H1 (cell line): ENCODE data around the gene CATSPERD. TPM values are rescaled to one million over a fixed set of nuclear protein-coding genes. Genes with fewer than 3 reads are reported as not detected.

Experiments used
- BCL11A ChIP-seq, 2 experiments: IDR thresholded peaks; one replicate each; pipeline ENCODE4 v1.6.1; 2011; ENCODE audit warnings: low read depth in 2 of 2, low read length in 2 of 2, mild to moderate bottlenecking in 2 of 2
- CBX5 ChIP-seq: fragments of 300-800, 300-1000 bp; sonication (generic); IDR thresholded peaks from 2 replicates; pipeline ENCODE4 v1.7.1; 2016; ENCODE audit warnings: antibody characterized with exemption, low read length, low read depth
- SP2 ChIP-seq: IDR thresholded peaks from 2 replicates; pipeline ENCODE4 v1.6.1; 2012; ENCODE audit warnings: mild to moderate bottlenecking, low read length, inconsistent platforms
- TCF12 ChIP-seq: IDR thresholded peaks from 2 replicates; pipeline ENCODE4 v1.6.1; 2011; ENCODE audit warnings: low read depth, mild to moderate bottlenecking, low read length
- polyA plus RNA-seq, 7 experiments: library from polyadenylated mRNA; depleted of rRNA in 3 of 7; stranded (reverse) in 5 of 7; unstranded in 2 of 7; fragments of >200 nt in 5 of 7; fragments of 200-250 nt in 2 of 7; gene quantifications; 1 replicate in 5 of 7; 2 replicates in 1 of 7; 4 replicates in 1 of 7; pipeline versions ENCODE4 v1.2.1 to v1.2.3, GENCODE V29; 2011 to 2013; ENCODE audit warnings: missing spikeins in 2 of 7, mixed read lengths in 2 of 7
- total RNA-seq: library from RNA; stranded (reverse); fragmentation: NEBNext Ultra II Directional; extraction: Animal tissue kit (Norgen Biotek cat#: 25700); gene quantifications from 2 replicates; pipeline ENCODE4 v1.2.1, GENCODE V29; 2021

CATSPERD gene
- total and polyA plus RNA-seq, 2 of the 8 experiments (the other 6 are each of a cell fraction or from before 2014, with no cell fraction given), result 0.12 TPM; not detected in 1

DNA sequence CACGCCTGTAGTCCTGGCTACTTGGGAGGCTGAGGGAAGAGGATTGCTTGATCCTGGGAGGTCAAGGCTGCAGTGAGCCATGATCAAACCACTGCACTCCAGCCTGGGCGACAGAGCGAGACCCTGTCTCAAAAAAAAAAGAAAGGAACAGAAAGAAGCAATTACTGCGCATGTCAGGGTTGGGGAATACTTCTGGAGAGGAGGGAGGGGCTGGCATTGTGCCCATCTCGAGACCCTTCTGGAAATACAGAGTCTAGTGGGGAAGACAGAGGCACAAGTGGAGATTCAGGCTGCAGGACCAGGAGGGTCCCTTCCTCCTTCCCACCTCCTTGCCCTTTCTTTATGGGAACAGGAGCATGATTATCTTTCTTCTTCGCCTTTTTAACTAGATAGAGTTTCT lies 33.3 kb downstream of the CATSPERD start (continued):
- TF ChIP-seq SP2 (no peak), BCL11A (IDR thresholded peaks at IDR 0.05; ENCODE audit: low read depth in 2 of 2, low read length in 2 of 2) (no peak), TCF12 (no peak), CBX5 (no peak)
